PC-3 (cell line): ENCODE measurements around the gene RXFP3. TPM values are rescaled to one million over a fixed set of nuclear protein-coding genes. Genes with fewer than 3 reads are reported as not detected.

Experiments
- ATAC-seq: fragments of 200-7000 bp; cut with Tn5 transposase; 2 replicates; pipeline ENCODE4 v1.9.1; 2020; ENCODE audit warnings: mild to moderate bottlenecking, moderate library complexity
- BruUV-seq: library from RNA; stranded (reverse); fragments of 400-500 nt; replicated peaks from 2 replicates; lab custom pipeline; 2021; lab: Mats Ljungman, UMichigan
- CTCF ChIA-PET: fragments of 300-600 bp; sonication (Branson Sonifier 250); formaldehyde crosslinking; loops from one replicate; lab custom pipeline; 2022; ENCODE audit warnings: antibody characterized with exemption; lab: Charles Lee
- POLR2A ChIA-PET: fragments of 300-600 bp; sonication (Branson Sonifier 250); formaldehyde crosslinking; loops from one replicate; lab custom pipeline; 2022; ENCODE audit warnings: antibody characterized with exemption; ENCODE audit not compliant: unreplicated experiment; lab: Charles Lee
- DNase-seq: peaks from one replicate; pipeline ENCODE4 v3.0.0-alpha.2; 2015
- H2AFZ ChIP-seq: fragments of 300-600 bp; sonication (generic); 2 replicates; pipeline ENCODE4 v1.6.0; 2016; ENCODE audit warnings: antibody characterized with exemption, low read length
- H3F3A ChIP-seq: fragments of 300-600 bp; sonication (generic); one replicate; pipeline ENCODE4 v1.6.0; 2017; ENCODE audit warnings: antibody characterized with exemption, low read length, control low read depth, mild to moderate bottlenecking; ENCODE audit not compliant: unreplicated experiment
- H3K27ac ChIP-seq: fragments of 300-600 bp; sonication (generic); 2 replicates; pipeline ENCODE4 v1.5.1; 2016; ENCODE audit warnings: mild to moderate bottlenecking, low read length
- H3K27me3 ChIP-seq: fragments of 300-600 bp; sonication (generic); 2 replicates; pipeline ENCODE4 v1.6.1; 2016; ENCODE audit warnings: low read length, mixed read lengths
- H3K36me3 ChIP-seq: fragments of 300-600 bp; sonication (generic); 2 replicates; pipeline ENCODE4 v1.6.1; 2016; ENCODE audit warnings: low read depth, mixed run types, low read length, mixed read lengths
- H3K4me1 ChIP-seq: fragments of 300-600 bp; sonication (generic); 2 replicates; pipeline ENCODE4 v1.5.1; 2016; ENCODE audit warnings: low read length; ENCODE audit not compliant: insufficient read depth
- H3K4me2 ChIP-seq: fragments of 300-600 bp; sonication (generic); 2 replicates; pipeline ENCODE4 v1.6.0; 2016; ENCODE audit warnings: low read length
- H3K4me3 ChIP-seq: fragments of 300-600 bp; sonication (generic); 2 replicates; pipeline ENCODE4 v1.5.1; 2016; ENCODE audit warnings: mild to moderate bottlenecking, low read length, mixed read lengths
- H3K79me2 ChIP-seq: fragments of 300-600 bp; sonication (generic); 2 replicates; pipeline ENCODE4 v1.6.1; 2017; ENCODE audit warnings: low read length, mixed read lengths
- H3K9ac ChIP-seq: fragments of 300-600 bp; sonication (generic); 2 replicates; pipeline ENCODE4 v1.6.0; 2016; ENCODE audit warnings: mild to moderate bottlenecking, low read length
- H3K9me2 ChIP-seq: fragments of 300-600 bp; sonication (generic); replicated peaks from 2 replicates; pipeline ENCODE4 v1.6.1; 2016; ENCODE audit warnings: mixed run types, low read length, mixed read lengths
- H3K9me3 ChIP-seq: fragments of 300-600 bp; sonication (generic); 2 replicates; pipeline ENCODE4 v1.6.1; 2016; ENCODE audit warnings: low read length, mixed read lengths
- H4K20me1 ChIP-seq: fragments of 300-600 bp; sonication (generic); 2 replicates; pipeline ENCODE4 v1.6.1; 2016; ENCODE audit warnings: low read length, mixed read lengths
- EZH2 ChIP-seq: fragments of 300-600 bp; sonication (generic); IDR thresholded peaks from one replicate; pipeline ENCODE4 v1.6.1; 2017; ENCODE audit warnings: antibody characterized with exemption, mild to moderate bottlenecking, low read length; ENCODE audit not compliant: unreplicated experiment
- EZH2phosphoT487 ChIP-seq: fragments of 300-600 bp; sonication (generic); IDR thresholded peaks from 2 replicates; pipeline ENCODE4 v1.6.1; 2018; ENCODE audit warnings: mild to moderate bottlenecking, antibody characterized with exemption, low read length, borderline replicate concordance
- intact Hi-C: fragments of 100-400 bp; cut with micrococcal nuclease; formaldehyde crosslinking; loops from 2 replicates; pipeline ENCODE4 v1.9.0; 2023
- total RNA-seq: library from RNA; depleted of rRNA; stranded (reverse); fragments of >200 nt; gene quantifications from 2 replicates; pipeline ENCODE4 v1.2.3, GENCODE V29; 2014
- TF ChIP-seq, protein P1 (sequence below): fragments of 300-600 bp; sonication (generic); conservative IDR thresholded peaks from 2 replicates; pipeline ENCODE4 v1.5.1; 2017; ENCODE audit warnings: antibody characterized with exemption, low read depth, mild to moderate bottlenecking, low read length

RXFP3 gene
- total RNA-seq, 1 experiment from 2014 or later: not detected

DNA sequence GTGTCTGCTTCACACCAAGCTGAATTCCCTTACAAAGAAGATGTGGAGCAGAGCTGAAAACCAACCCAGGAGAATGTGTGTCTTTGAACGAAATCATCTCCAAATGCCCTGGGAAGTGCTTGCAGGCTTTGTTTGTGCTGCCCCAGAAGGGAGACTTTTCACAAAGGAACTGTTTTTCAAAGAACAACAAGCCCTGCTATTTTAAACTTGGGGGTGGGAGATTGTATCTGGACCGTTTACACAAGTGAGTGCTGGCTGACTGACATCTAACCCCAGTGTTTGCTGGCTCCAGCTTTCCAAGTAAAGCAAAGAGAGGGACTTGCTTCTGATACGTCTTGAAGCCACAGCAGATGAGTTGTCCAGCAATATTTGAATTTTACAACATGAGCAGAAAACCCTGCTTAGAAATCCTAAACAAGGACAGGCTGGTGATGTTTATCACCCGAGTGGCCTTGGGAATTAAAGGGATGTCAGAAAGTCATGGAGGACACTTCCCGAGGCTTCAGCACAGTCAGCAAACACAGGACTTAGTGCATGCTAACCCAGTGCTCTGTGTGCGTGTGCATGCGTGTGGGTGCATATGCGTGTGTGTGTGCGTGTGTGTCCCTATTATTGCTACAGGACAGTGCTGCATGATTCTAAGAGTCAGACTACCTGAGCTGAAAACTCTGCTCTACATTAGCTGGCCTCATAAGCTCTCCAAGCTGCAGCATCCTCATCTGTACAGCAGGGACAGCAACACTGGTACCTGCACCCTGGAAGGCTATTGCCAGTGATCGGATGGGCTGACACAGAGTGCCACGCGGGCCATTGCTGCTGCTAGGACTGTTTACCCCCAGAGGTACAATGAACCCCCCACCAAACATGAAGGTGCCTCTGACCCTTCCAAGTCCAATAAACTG, 45.8 kb upstream of the RXFP3 start:
- TF ChIP-seq EZH2: no peak
- TF ChIP-seq, protein P1, sequence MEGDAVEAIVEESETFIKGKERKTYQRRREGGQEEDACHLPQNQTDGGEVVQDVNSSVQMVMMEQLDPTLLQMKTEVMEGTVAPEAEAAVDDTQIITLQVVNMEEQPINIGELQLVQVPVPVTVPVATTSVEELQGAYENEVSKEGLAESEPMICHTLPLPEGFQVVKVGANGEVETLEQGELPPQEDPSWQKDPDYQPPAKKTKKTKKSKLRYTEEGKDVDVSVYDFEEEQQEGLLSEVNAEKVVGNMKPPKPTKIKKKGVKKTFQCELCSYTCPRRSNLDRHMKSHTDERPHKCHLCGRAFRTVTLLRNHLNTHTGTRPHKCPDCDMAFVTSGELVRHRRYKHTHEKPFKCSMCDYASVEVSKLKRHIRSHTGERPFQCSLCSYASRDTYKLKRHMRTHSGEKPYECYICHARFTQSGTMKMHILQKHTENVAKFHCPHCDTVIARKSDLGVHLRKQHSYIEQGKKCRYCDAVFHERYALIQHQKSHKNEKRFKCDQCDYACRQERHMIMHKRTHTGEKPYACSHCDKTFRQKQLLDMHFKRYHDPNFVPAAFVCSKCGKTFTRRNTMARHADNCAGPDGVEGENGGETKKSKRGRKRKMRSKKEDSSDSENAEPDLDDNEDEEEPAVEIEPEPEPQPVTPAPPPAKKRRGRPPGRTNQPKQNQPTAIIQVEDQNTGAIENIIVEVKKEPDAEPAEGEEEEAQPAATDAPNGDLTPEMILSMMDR: no peak
- Histone ChIP-seq H3K9me2 (no peaks in the 10 kb centered on the region), H3K4me3 (no peak overlapping the region), H3K9me3 (no peaks in the 10 kb centered on the region), H3F3A (no peaks in the 10 kb centered on the region), H3K79me2 (no peaks in the 10 kb centered on the region), H3K9ac (no peak overlapping the region), H3K4me1 (peaks cover 30% of the 10 kb centered on the region), H2AFZ (peak overlapping the region; percentile 56; the same call in 1 of the 2 replicates), H3K4me2 (no peak overlapping the region), H3K27ac (no peak overlapping the region), H4K20me1 (no peaks in the 10 kb centered on the region), H3K27me3 (no peaks in the 10 kb centered on the region), H3K36me3 (no peaks in the 10 kb centered on the region)
- DNase-seq (no peak), ATAC-seq (no peak)
- intact Hi-C loops: no loop called here
- BruUV-seq: no TSS peak
- CTCF ChIA-PET: no interaction called here
- POLR2A ChIA-PET: no interaction called here

DNA sequence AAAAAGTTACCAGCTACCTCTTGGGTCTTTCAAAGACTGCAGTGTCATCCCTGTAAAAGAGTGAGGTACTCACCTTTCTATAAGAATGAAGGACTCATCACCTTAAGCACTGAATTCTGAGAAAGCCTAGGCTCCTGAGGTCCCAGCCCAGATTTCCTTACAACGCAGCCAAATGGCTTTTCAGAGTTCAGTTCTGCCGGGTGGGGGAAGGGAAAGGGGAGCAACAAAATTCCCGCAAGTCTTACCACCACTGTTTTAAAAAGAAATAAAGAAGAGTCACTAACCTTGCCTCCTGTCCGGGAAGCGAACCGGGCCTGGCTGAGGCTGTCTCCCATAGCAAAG, 44.8 kb upstream of the RXFP3 start:
- no peak overlapping the region for H3K4me3 ChIP-seq
- DNase-seq (no peak), ATAC-seq (no peak)
- CTCF ChIA-PET: no interaction called here
- no peaks in the 10 kb centered on the region for H3K9me2 ChIP-seq
- no peak for TF ChIP-seq EZH2phosphoT487
- TF ChIP-seq EZH2: no peak
- TF ChIP-seq, protein P1: no peak
- no peaks in the 10 kb centered on the region for H3K36me3 ChIP-seq
- no peak overlapping the region for H3K27ac ChIP-seq
- no peaks in the 10 kb centered on the region for H3K27me3 ChIP-seq
- intact Hi-C loops: no loop called here
- no peaks in the 10 kb centered on the region for H3F3A ChIP-seq
- H3K79me2 ChIP-seq: no peaks in the 10 kb centered on the region
- peaks cover 32% of the 10 kb centered on the region for H3K4me1 ChIP-seq
- H4K20me1 ChIP-seq: no peaks in the 10 kb centered on the region
- H3K9me3 ChIP-seq: no peaks in the 10 kb centered on the region
- H2AFZ ChIP-seq: no peak overlapping the region
- no peak overlapping the region for H3K4me2 ChIP-seq
- no TSS peak for BruUV-seq
- H3K9ac ChIP-seq: no peak overlapping the region
- POLR2A ChIA-PET: no interaction called here
